ENCODE data around the gene TBX1.
"Not testable (repeated sequence)": the region's sequence is repeated elsewhere in the genome, so short reads cannot be mapped to it uniquely, and the experiment has no call there.

TBX1 gene

GRCh38 chr22:19720150-19720827 lies 40.3 kb upstream of the TBX1 start:
- no peak for DNase-seq (ENCODE audit: low spot score in 2 of 2)
- H3K4me3 Mint-ChIP-seq, result peak overlapping the region; percentile 61
- H3K36me3 Mint-ChIP-seq, result no peaks in the 10 kb centered on the region
- peaks cover 27% of the 10 kb centered on the region for H3K4me1 Mint-ChIP-seq
- H3K27ac Mint-ChIP-seq, result no peak overlapping the region
- ATAC-seq, result no peak
- no peaks in the 10 kb centered on the region for H3K9me3 Mint-ChIP-seq

DNA sequence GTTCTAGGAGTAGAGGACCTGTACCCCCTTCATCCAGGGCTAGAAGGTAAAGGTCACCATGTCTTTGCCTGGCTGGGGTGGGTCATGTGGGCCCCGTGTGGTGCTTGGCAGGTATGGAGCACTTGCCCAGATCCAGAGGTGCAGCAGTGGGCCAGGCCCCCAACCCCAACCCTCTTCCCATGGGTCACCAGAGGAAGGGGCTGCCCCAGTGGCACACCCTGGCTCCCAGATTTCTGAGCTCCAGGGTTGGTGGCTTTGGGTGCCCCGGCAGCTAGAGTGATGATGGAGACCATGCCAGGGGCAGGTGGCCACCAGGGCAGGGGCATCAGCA lies 39.6 kb upstream of the TBX1 start:
- Mint-ChIP-seq H3K4me1 (peaks cover 27% of the 10 kb centered on the region), H3K27ac (no peak overlapping the region), H3K9me3 (no peaks in the 10 kb centered on the region), H3K4me3 (peak overlapping the region; percentile 11), H3K36me3 (no peaks in the 10 kb centered on the region)
- no peak for ATAC-seq
- DNase-seq (ENCODE audit: low spot score in 2 of 2), result no peak

- no peak for DNase-seq (ENCODE audit: low spot score in 2 of 2)
- H3K27ac Mint-ChIP-seq, result no peak overlapping the region
- H3K4me1 Mint-ChIP-seq, result peaks cover 27% of the 10 kb centered on the region
- H3K36me3 Mint-ChIP-seq, result no peaks in the 10 kb centered on the region
- H3K9me3 Mint-ChIP-seq, result no peaks in the 10 kb centered on the region
- H3K4me3 Mint-ChIP-seq, result peak overlapping the region; percentile 11
- ATAC-seq, result no peak
Observed at GRCh38 chr22:19721330-19722177, 39.0 kb upstream of the TBX1 start.

DNA sequence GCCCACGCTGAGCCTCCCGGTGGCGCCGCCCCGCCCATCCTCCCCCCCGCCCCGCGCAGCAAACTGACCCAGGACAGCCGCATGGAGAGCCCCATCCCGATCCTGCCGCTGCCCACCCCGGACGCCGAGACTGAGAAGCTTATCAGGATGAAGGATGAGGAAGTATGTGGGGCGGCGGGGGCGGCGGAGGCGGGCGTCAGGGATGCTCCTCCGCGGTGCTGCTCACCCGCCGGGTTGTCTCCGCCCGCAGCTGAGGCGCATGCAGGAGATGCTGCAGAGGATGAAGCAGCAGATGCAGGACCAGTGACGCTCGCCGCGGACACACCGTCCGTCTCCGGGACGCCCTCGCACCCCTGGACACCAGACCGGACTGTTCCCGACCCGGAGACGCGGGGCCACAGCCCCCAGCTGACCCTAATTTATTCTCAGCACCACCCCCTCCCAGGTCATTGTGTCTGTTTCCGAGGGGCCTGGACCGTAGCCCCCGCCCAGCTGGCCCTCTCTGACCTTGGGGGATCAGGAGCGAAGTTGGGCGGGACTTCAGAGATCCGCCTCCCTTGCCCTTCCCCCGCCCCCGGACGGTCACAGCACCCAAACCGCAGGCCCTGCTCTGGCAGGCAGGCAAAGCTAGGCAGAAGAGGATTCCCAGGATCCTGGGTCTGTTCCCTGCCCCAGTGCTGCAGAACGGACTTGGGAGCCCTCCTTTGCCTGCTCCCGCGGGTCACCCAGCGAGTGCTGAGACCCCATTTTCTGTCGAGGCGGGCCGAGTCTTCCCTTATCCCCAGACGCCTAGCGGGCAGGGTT lies 38.2 kb upstream of the TBX1 start:
- Mint-ChIP-seq H3K4me3 (peak overlapping the region; percentile 48), H3K4me1 (peaks cover 27% of the 10 kb centered on the region), H3K9me3 (no peaks in the 10 kb centered on the region), H3K27ac (no peak overlapping the region), H3K36me3 (no peaks in the 10 kb centered on the region)
- DNase-seq (ENCODE audit: low spot score in 2 of 2), result no peak
- no peak for ATAC-seq

GRCh38 chr22:19722982-19723231 lies 37.7 kb upstream of the TBX1 start:
- no peak overlapping the region for H3K27ac Mint-ChIP-seq
- peak overlapping the region; percentile 48 for H3K4me3 Mint-ChIP-seq
- DNase-seq (ENCODE audit: low spot score in 2 of 2), result no peak
- no peaks in the 10 kb centered on the region for H3K9me3 Mint-ChIP-seq
- H3K36me3 Mint-ChIP-seq, result no peaks in the 10 kb centered on the region
- ATAC-seq, result no peak
- peaks cover 22% of the 10 kb centered on the region for H3K4me1 Mint-ChIP-seq

DNA sequence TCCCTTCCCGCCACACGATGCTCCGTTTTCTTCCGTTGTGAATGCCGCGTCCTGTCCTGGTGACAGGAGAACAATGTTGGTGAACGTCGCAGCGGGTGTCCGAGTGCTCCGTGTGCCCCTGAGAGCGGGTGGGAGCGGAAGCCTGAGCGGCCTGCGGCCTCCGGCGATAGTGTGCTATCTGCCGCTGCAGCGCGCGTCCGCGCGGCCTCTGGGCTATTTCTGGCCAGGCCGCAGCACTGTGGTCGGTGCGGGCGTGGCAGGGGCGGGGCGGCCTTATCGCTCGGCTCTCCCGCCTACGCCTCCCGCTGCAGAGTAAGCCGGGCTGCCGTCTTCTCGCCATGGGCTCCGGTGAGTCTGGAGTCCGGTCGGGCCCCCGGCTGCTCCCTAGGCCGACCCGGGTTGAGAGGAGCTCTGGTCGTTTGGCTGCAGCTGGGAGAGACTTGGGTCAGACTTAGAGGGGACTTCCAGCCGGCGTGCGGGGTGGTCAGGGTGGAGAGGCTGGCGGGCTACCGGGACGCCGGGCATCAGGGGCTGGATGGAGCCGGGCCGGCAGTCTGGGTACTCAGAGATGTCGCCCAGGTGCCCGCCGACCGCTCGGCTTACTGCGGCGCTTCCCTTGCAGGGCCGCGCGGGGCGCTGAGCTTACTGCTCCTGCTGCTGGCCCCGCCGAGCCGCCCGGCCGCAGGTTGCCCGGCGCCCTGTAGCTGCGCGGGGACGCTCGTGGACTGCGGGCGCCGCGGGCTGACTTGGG lies 37.2 kb upstream of the TBX1 start, which contains the start of gene GP1BB:
TSS of gene GP1BB (plus strand) at position 308 of the 751 bp plus-strand sequence. CDS start at position 339, 31 bp downstream.
- no peaks in the 10 kb centered on the region for H3K9me3 Mint-ChIP-seq
- peaks cover 22% of the 10 kb centered on the region for H3K4me1 Mint-ChIP-seq
- ATAC-seq, result peak; percentile 55
- H3K27ac Mint-ChIP-seq, result no peak within 1 kb of the TSS
- no peaks in the 10 kb centered on the region for H3K36me3 Mint-ChIP-seq
- peak within 1 kb of the TSS; percentile 48 for H3K4me3 Mint-ChIP-seq
- DNase-seq (ENCODE audit: low spot score in 2 of 2), result no peak

GRCh38 chr22:19723983-19724827 lies 36.4 kb upstream of the TBX1 start:
- no peaks in the 10 kb centered on the region for H3K9me3 Mint-ChIP-seq
- H3K36me3 Mint-ChIP-seq, result no peaks in the 10 kb centered on the region
- H3K4me3 Mint-ChIP-seq, result peak overlapping the region; percentile 48
- no peak for DNase-seq (ENCODE audit: low spot score in 2 of 2)
- peaks cover 20% of the 10 kb centered on the region for H3K4me1 Mint-ChIP-seq
- no peak overlapping the region for H3K27ac Mint-ChIP-seq
- peak; percentile 66 for ATAC-seq

- no peak overlapping the region for H3K27ac Mint-ChIP-seq
- H3K4me3 Mint-ChIP-seq, result no peak overlapping the region
- no peaks in the 10 kb centered on the region for H3K9me3 Mint-ChIP-seq
- peaks cover 11% of the 10 kb centered on the region for H3K4me1 Mint-ChIP-seq
- DNase-seq (ENCODE audit: low spot score in 2 of 2), result no peak
- H3K36me3 Mint-ChIP-seq, result no peaks in the 10 kb centered on the region
- no peak for ATAC-seq
Observed at GRCh38 chr22:19724927-19725661, 35.5 kb upstream of the TBX1 start.

DNA sequence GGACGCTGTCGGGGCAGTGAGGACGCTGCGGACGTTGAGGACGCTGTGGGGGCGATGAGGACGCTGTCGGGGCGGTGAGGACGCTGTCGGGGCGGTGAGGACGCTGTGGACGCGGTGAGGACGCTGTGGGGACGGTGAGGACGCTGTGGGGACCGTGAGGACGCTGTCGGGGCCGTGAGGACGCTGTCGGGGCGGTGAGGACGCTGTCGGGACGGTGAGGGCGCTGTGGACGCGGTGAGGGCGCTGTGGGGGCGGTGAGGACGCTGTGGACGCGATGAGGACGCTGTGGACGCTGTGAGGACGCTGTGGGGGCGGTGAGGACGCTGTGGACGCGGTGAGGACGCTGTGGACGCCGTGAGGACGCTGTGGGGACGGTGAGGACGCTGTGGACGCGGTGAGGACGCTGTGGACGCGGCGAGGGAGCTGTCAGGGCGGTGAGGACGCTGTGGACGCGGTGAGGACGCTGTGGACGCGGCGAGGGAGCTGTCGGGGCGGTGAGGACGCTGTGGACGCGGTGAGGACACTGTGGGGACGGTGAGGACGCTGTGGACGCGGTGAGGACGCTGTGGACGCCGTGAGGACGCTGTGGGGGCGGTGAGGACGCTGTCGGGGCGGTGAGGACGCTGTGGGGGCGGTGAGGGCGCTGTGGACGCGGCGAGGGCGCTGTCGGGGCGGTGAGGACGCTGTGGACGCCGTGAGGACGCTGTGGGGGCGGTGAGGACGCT lies 34.4 kb upstream of the TBX1 start:
- H3K27ac Mint-ChIP-seq; DNase-seq (ENCODE audit: low spot score in 2 of 2); H3K36me3 Mint-ChIP-seq; H3K4me3 Mint-ChIP-seq; ATAC-seq; H3K9me3 Mint-ChIP-seq: not testable (repeated sequence)
- peaks cover 17% of the 10 kb centered on the region for H3K4me1 Mint-ChIP-seq

DNA sequence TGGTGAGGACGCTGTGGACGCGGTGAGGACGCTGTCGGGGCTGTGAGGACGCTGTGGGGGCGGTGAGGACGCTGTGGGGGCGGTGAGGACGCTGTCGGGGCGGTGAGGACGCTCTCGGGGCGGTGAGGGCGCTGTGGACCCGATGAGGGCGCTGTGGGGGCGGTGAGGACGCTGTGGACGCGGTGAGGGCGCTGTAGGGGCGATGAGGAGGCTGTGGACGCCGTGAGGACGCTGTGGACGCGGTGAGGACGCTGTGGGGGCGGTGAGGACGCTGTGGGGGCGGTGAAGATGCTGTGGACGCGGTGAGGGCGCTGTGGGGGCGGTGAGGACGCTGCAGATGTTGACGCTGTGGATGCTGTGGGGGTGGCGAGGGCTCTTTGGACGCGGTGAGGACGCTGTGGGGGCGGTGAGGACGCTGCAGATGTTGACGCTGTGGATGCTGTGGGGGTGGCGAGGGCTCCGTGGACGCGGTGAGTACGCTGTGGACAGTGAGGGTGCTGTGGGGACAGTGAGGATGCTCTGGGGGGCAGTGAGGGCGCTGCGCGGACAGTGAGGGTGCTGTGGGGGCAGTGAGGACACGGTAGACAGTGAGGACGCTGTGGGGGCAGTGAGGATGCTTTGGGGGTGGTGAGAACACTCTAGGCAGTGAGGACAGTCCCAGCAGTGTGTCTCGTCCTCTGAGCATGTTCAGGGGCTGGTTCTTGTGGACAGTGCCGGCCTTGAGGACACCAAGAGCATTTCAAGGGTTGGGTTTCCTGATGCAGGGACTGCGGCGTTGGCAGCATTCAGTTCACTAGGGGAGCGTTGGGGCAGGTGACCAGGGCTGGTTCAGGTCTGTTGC lies 33.0 kb upstream of the TBX1 start:
- DNase-seq (ENCODE audit: low spot score in 2 of 2) (no peak), ATAC-seq (no peak)
- Mint-ChIP-seq H3K4me1 (peaks cover 16% of the 10 kb centered on the region), H3K36me3 (no peaks in the 10 kb centered on the region), H3K4me3 (no peak overlapping the region), H3K9me3 (no peaks in the 10 kb centered on the region), H3K27ac (no peak overlapping the region)

DNA sequence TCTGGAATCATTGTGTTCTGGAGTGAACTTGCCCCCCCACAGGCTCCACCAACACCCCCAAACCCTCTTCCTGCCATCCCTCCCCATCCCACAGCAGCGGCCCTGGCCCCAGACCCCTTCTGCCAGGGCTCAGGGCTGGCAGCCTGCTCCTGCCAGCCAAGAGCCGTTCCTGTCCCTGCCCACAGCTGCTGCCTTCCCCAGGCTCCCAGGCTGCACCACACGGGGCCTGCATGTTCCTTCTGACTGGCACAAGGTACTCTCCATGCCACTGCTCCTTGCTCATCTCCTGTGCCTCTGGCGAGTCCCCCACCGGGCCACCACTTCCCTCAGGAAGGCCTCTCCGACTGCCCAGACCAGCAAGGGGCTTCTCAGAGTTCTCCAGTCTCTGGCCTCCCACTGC lies 32.3 kb upstream of the TBX1 start:
- Mint-ChIP-seq H3K27ac (no peak overlapping the region), H3K9me3 (no peaks in the 10 kb centered on the region), H3K4me1 (peaks cover 8% of the 10 kb centered on the region), H3K36me3 (no peaks in the 10 kb centered on the region), H3K4me3 (no peak overlapping the region)
- DNase-seq (ENCODE audit: low spot score in 2 of 2), result no peak
- ATAC-seq, result no peak

DNA sequence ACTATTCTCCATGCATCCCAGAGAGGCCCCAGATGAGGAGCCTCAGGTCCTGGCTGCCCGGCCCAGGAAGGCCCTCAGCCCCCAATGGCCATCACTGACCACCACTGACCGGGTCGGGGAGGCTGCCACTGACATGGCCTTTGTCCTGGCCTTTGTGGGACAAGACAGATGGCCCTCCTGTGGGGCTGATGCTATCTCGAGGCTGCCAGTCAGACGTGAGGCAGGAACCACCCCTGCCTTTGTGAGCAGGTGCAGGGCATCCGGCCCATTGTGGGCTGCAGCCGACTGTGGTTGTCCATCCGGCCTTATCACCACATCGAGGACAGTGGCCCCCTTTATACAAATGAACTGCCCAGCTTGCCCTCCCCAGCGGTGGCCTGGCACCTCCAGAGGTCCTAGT lies 31.7 kb upstream of the TBX1 start:
- DNase-seq (ENCODE audit: low spot score in 2 of 2) (no peak), ATAC-seq (no peak)
- Mint-ChIP-seq H3K36me3 (no peaks in the 10 kb centered on the region), H3K9me3 (no peaks in the 10 kb centered on the region), H3K4me3 (no peak overlapping the region), H3K27ac (no peak overlapping the region), H3K4me1 (peaks cover 6% of the 10 kb centered on the region)

- Mint-ChIP-seq H3K36me3 (no peaks in the 10 kb centered on the region), H3K27ac (no peak overlapping the region), H3K4me1 (peaks cover 6% of the 10 kb centered on the region), H3K9me3 (no peaks in the 10 kb centered on the region), H3K4me3 (no peak overlapping the region)
- no peak for DNase-seq (ENCODE audit: low spot score in 2 of 2)
- ATAC-seq, result no peak
Observed at GRCh38 chr22:19729507-19729906, 31.1 kb upstream of the TBX1 start.
